ENCODE data around the gene MYO16.

DNA sequence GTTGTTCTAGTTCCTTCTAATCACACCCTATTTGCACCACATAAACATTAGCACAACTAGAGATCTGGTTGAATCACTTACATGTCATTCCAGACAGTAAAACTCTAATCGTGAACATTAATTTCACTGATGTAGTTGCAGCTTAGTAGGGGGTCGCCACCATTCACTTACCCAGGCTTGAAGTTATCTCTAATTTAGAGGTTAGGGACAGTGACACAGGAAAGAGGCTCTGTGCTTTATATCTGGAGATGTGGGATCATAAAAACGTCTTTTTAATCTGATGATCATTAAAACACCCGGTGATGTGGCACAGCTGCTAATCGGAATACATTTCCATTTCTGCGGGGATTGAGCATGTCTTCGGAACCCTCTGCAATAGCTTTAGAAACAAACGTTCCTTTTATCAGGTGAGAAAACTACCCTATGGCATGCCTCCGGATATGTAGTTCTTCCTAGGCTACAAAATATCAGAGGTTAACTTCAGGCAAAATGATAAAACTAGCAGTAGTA is 523.0 kb downstream of the MYO16 start:
- TF ChIP-seq, protein P1, sequence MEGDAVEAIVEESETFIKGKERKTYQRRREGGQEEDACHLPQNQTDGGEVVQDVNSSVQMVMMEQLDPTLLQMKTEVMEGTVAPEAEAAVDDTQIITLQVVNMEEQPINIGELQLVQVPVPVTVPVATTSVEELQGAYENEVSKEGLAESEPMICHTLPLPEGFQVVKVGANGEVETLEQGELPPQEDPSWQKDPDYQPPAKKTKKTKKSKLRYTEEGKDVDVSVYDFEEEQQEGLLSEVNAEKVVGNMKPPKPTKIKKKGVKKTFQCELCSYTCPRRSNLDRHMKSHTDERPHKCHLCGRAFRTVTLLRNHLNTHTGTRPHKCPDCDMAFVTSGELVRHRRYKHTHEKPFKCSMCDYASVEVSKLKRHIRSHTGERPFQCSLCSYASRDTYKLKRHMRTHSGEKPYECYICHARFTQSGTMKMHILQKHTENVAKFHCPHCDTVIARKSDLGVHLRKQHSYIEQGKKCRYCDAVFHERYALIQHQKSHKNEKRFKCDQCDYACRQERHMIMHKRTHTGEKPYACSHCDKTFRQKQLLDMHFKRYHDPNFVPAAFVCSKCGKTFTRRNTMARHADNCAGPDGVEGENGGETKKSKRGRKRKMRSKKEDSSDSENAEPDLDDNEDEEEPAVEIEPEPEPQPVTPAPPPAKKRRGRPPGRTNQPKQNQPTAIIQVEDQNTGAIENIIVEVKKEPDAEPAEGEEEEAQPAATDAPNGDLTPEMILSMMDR (IDR thresholded peaks at IDR 0.05): no peak
- TF ChIP-seq POLR2A (IDR thresholded peaks at IDR 0.05): no peak
